K562 (cell line): ENCODE results near the gene AHCYL2. TPM values are rescaled to one million over a fixed set of nuclear protein-coding genes. Genes with fewer than 3 reads are reported as not detected.

ENCODE experiments used
- ATAC-seq: fragments of 200-7000 bp; cut with Tn5 transposase; 3 replicates; pipeline ENCODE4 v1.9.1; 2020; ENCODE audit warnings: moderate library complexity
- BruUV-seq: library from RNA; stranded (reverse); fragments of 400-500 nt; replicated peaks from 2 replicates; lab custom pipeline; 2021; lab: Mats Ljungman, UMichigan
- CTCF ChIA-PET: fragments of 300-600 bp; formaldehyde crosslinking; extraction: SDS; loops from one replicate; lab custom pipeline; 2021; ENCODE audit warnings: low intra/inter-chr PET ratio; lab: Yijun Ruan, JAX
- POLR2A ChIA-PET: fragments of 300-600, 350-650 bp; sonication (Branson Sonifier 250); formaldehyde crosslinking; extraction: SDS; loops from one replicate; lab custom pipeline; 2021; ENCODE audit warnings: antibody characterized with exemption, inconsistent platforms; lab: Yijun Ruan, JAX
- DNase-seq, 4 experiments: peaks; one replicate each; pipeline versions ENCODE4 v3.0.0 to v3.0.0-alpha.2; 2011 to 2018; ENCODE audit warnings: low spot score in 3 of 4, mixed read lengths in 3 of 4; ENCODE audit errors: extremely low read depth in 1 of 4
- FAIRE-seq: peaks from 2 replicates; lab custom pipeline; 2011; peaks lifted over from hg19 to GRCh38; lab: Jason Lieb, UNC
- H2AFZ ChIP-seq: 2 replicates; pipeline ENCODE4 v1.6.0; 2011; ENCODE audit warnings: low read depth, low read length, control low read depth, inconsistent platforms
- H3K27ac ChIP-seq: fragments of 200-600 bp; 3 replicates; pipeline ENCODE4 v1.8.0; 2011; ENCODE audit warnings: low read depth, mild to moderate bottlenecking, control low read depth, inconsistent platforms, low read length, moderate library complexity, mixed read lengths; ENCODE audit errors: extremely low read depth
- H3K27me3 ChIP-seq, 2 experiments: fragments of 300-600 bp in 1 of 2; 2 replicates in 1 of 2; 3 replicates in 1 of 2; pipeline versions ENCODE4 v1.6.0 to v1.8.0; 2011; ENCODE audit warnings: inconsistent platforms in 2 of 2, low read length in 2 of 2, mild to moderate bottlenecking in 1 of 2, mixed read lengths in 1 of 2, moderate library complexity in 1 of 2; ENCODE audit not compliant: control insufficient read depth in 2 of 2, insufficient read depth in 2 of 2
- H3K36me3 ChIP-seq: fragments of 300-600 bp; 3 replicates; pipeline ENCODE4 v1.8.0; 2011; ENCODE audit warnings: mild to moderate bottlenecking, low read length, inconsistent platforms; ENCODE audit not compliant: control insufficient read depth, insufficient read depth
- H3K4me1 ChIP-seq, 2 experiments: fragments of 200-600 bp in 1 of 2; replicated peaks in 1 of 2; 2 replicates in 1 of 2; 3 replicates in 1 of 2; pipeline versions ENCODE4 v1.5.1 to v1.8.0; 2011; ENCODE audit warnings: inconsistent platforms in 2 of 2, low read length in 2 of 2, mild to moderate bottlenecking in 1 of 2, mixed read lengths in 1 of 2, moderate library complexity in 1 of 2; ENCODE audit not compliant: control insufficient read depth in 2 of 2, insufficient read depth in 2 of 2
- H3K4me2 ChIP-seq: 2 replicates; pipeline ENCODE4 v1.6.1; 2011; ENCODE audit warnings: low read length, control low read depth, inconsistent platforms, mixed read lengths; ENCODE audit not compliant: insufficient read depth
- H3K4me3 ChIP-seq: fragments of 200-600 bp; sonication (generic), shearing (Covaris generic); 2 replicates; pipeline ENCODE4 v1.5.1; 2016; ENCODE audit warnings: control low read depth, inconsistent platforms
- H3K79me2 ChIP-seq: fragments of 200-600 bp; 3 replicates; pipeline ENCODE4 v1.8.0; 2011; ENCODE audit warnings: low read length, inconsistent platforms; ENCODE audit not compliant: control insufficient read depth, insufficient read depth
- H3K9ac ChIP-seq, 2 experiments: 2 replicates each; pipeline versions ENCODE4 v1.6.0 to v1.6.1; 2011; ENCODE audit warnings: low read depth in 2 of 2, low read length in 2 of 2, control low read depth in 1 of 2, inconsistent platforms in 1 of 2, mild to moderate bottlenecking in 1 of 2, mixed read lengths in 1 of 2; ENCODE audit not compliant: insufficient read depth in 1 of 2
- H3K9me1 ChIP-seq: one replicate; pipeline ENCODE4 v1.6.0; 2011; ENCODE audit warnings: inconsistent platforms, mild to moderate bottlenecking, low read length, moderate library complexity; ENCODE audit not compliant: control insufficient read depth, insufficient read depth
- H3K9me3 ChIP-seq: replicated peaks from 2 replicates; pipeline ENCODE4 v1.5.1; 2011; ENCODE audit warnings: low read depth, low read length, inconsistent platforms; ENCODE audit not compliant: control insufficient read depth, insufficient read depth
- H4K20me1 ChIP-seq: replicated peaks from 2 replicates; pipeline ENCODE4 v1.6.1; 2011; ENCODE audit warnings: low read length, inconsistent platforms, mixed read lengths; ENCODE audit not compliant: control insufficient read depth, insufficient read depth
- BRD4 ChIP-seq: fragments of 200-600 bp; sonication (generic); IDR thresholded peaks from 2 replicates; pipeline ENCODE4 v1.6.1; 2017; ENCODE audit warnings: inconsistent platforms
- CEBPZ ChIP-seq: fragments of 150-350 bp; IDR thresholded peaks from 2 replicates; pipeline ENCODE4 v1.6.1; 2014; ENCODE audit warnings: low read depth, mild to moderate bottlenecking, low read length, borderline replicate concordance
- CTCF ChIP-seq, 3 experiments: IDR thresholded peaks in 2 of 3; conservative IDR thresholded peaks in 1 of 3; 2 replicates each; pipeline ENCODE4 v1.5.1; 2011 to 2012; ENCODE audit warnings: low read length in 3 of 3, mild to moderate bottlenecking in 3 of 3, control low read depth in 2 of 3, improper control_type of control experiment in 1 of 3, inconsistent platforms in 1 of 3, low read depth in 1 of 3, mixed read lengths in 1 of 3, moderate library complexity in 1 of 3; ENCODE audit not compliant: insufficient read depth in 2 of 3
- ETV5 ChIP-seq: sonication (generic); formaldehyde crosslinking; IDR thresholded peaks from 2 replicates; pipeline ENCODE4 v1.4.0; 2020; ENCODE audit warnings: low read depth, mild to moderate bottlenecking, missing genetic modification reagents
- HDAC3 ChIP-seq: fragments of 450-650 bp; IDR thresholded peaks from 2 replicates; pipeline ENCODE4 v1.6.1; 2018; ENCODE audit warnings: borderline replicate concordance, mild to moderate bottlenecking, moderate library complexity; ENCODE audit not compliant: partially characterized antibody
- HES1 ChIP-seq: fragments of 450-650 bp; IDR thresholded peaks from 2 replicates; pipeline ENCODE4 v1.6.1; 2016; ENCODE audit warnings: low read depth, mild to moderate bottlenecking, moderate library complexity
- HOXB6 ChIP-seq: fragments of 250-450 bp; sonication (Bioruptor Pico); IDR thresholded peaks from 2 replicates; pipeline ENCODE4 v1.5.1; 2022; ENCODE audit warnings: mild to moderate bottlenecking, borderline replicate concordance
- MLX ChIP-seq, 2 experiments: fragments of 450-650 bp in 1 of 2; sonication (generic) in 1 of 2; formaldehyde crosslinking; conservative IDR thresholded peaks; 2 replicates each; pipeline versions ENCODE4 v1.4.0 to v1.8.1; 2020 to 2022; ENCODE audit warnings: mild to moderate bottlenecking in 1 of 2, missing genetic modification reagents in 1 of 2
- NEUROD1 ChIP-seq: fragments of 150-350 bp; IDR thresholded peaks from 2 replicates; pipeline ENCODE4 v1.6.1; 2014; ENCODE audit warnings: borderline replicate concordance, low read length, low read depth; ENCODE audit not compliant: partially characterized antibody
- RBM17 ChIP-seq: fragments of 200-400 bp; formaldehyde crosslinking; IDR thresholded peaks from 2 replicates; pipeline ENCODE4 v1.6.1; 2017; ENCODE audit warnings: low read depth, mild to moderate bottlenecking, low read length, borderline replicate concordance
- SMC3 ChIP-seq: conservative IDR thresholded peaks from 2 replicates; pipeline ENCODE4 v1.6.1; 2011; ENCODE audit warnings: low read depth, low read length, improper control_type of control experiment; ENCODE audit not compliant: insufficient read depth
- ZBTB12 ChIP-seq: fragments of 250-450 bp; sonication (Bioruptor Pico); IDR thresholded peaks from 2 replicates; pipeline ENCODE4 v1.4.0; 2020
- WGBS: fragments of 100-300 bp; shearing (Covaris generic); methylation state at CpG from one replicate; pipeline ENCODE4 v1.1.6; 2016; ENCODE audit warnings: low coverage, mixed read lengths; ENCODE audit not compliant: insufficient coverage; ENCODE audit errors: missing lambda C conversion rate; 5-methylcytosine and 5-hydroxymethylcytosine counted together
- in situ Hi-C: fragments of 300-500 bp; cut with MboI; formaldehyde crosslinking; loops from 4 replicates; pipeline ENCODE4 v1.15.0; 2018; ENCODE audit warnings: inconsistent platforms, mixed read lengths
- intact Hi-C: fragments of 100-400 bp; cut with micrococcal nuclease; formaldehyde crosslinking; loops from 2 replicates; pipeline ENCODE4 v1.14.2; 2022
- polyA plus RNA-seq, 8 experiments: library from polyadenylated mRNA; depleted of rRNA in 4 of 8; stranded (reverse) in 5 of 8; unstranded in 3 of 8; fragments of >200 nt; fragmentation: Nextera tagmentation in 2 of 8; fragmentation: Illumina TruSeq in 1 of 8; extraction: Ambion mirVana in 2 of 8; extraction: Trizol in 1 of 8; gene quantifications; 2 replicates each; pipeline versions ENCODE4 v1.2.1 to v1.2.3, GENCODE V29; 2011 to 2014; ENCODE audit warnings: inconsistent platforms in 1 of 8, missing spikeins in 1 of 8
- total RNA-seq, 7 experiments: library from RNA; depleted of rRNA in 6 of 7; stranded (reverse); fragments of >200 nt in 6 of 7; fragmentation: Illumina TruSeq in 2 of 7; extraction: Trizol in 2 of 7; gene quantifications; 2 replicates each; pipeline versions ENCODE4 v1.2.1 to v1.2.3, GENCODE V29; 2011 to 2021; ENCODE audit warnings: low replicate concordance in 1 of 7

AHCYL2 gene
- total and polyA plus RNA-seq, 9 of the 15 experiments (the other 6 are each of a cell fraction or from before 2014, with no cell fraction given) = 0.93 to 10.5 (median 5.2) TPM

GRCh38 chr7:129298268-129298893, 73.6 kb downstream of the AHCYL2 start:
- no peaks in the 10 kb centered on the region for H3K79me2 ChIP-seq
- H3K9me3 ChIP-seq = no peaks in the 10 kb centered on the region
- DNase-seq (peak; percentile 29 to 70 (median 50)), ATAC-seq (peak; percentile 76; the same call in 2 of the 3 replicates), FAIRE-seq (peak; percentile 83)
- no peaks in the 10 kb centered on the region for H3K9me1 ChIP-seq
- in situ Hi-C loops = loop anchor here (5.0 kb wide), 1 partner anchor 81 kb away; no protein-coding TSS in a partner anchor
- H3K36me3 ChIP-seq = no peaks in the 10 kb centered on the region
- H3K4me2 ChIP-seq = no peak overlapping the region
- no peaks in the 10 kb centered on the region; a peak in 1 of 5 replicates for H3K27me3 ChIP-seq
- H3K9ac ChIP-seq = no peak overlapping the region
- no peak overlapping the region for H3K27ac ChIP-seq
- BruUV-seq = no TSS peak
- H4K20me1 ChIP-seq = no peaks in the 10 kb centered on the region
- H3K4me3 ChIP-seq = no peak overlapping the region
- no peaks in the 10 kb centered on the region for H3K4me1 ChIP-seq
- CTCF ChIA-PET = interaction anchor here (0.6 to 3.8 kb wide), 5 partner anchors 74 to 174 kb away, joined by 3 to 57 read pairs (median 4); partner anchors contain the start of gene AHCYL2
- intact Hi-C loops = loop anchor here (1.0 kb wide), 1 partner anchor 80 kb away; no protein-coding TSS in a partner anchor
- WGBS = 21% methylated on average over 3 of the region's 3 CpGs
- POLR2A ChIA-PET = interaction anchor here (1.1 to 1.4 kb wide), 2 partner anchors 74 to 577 kb away, joined by 3 to 4 read pairs; partner anchors contain the start of gene AHCYL2
- H2AFZ ChIP-seq = no peak overlapping the region
- TF ChIP-seq HOXB6 (CRISPR knock-in tag) (no peak), BRD4 (no peak), SMC3 (peak; percentile 79), HDAC3 (peak; percentile 14), ETV5 (no peak), HES1 (no peak), ZBTB12 (CRISPR knock-in tag) (no peak), MLX (CRISPR knock-in tag; conservative IDR thresholded peaks at IDR 0.05) (no peak), RBM17 (no peak), CTCF (IDR thresholded peaks at IDR 0.05 in 2 of 3, conservative IDR thresholded peaks at IDR 0.05 in 1 of 3; ENCODE audit: insufficient read depth in 2 of 3, low read depth in 1 of 3, low read length in 3 of 3) (peak; percentile 68 to 97 (median 88)), NEUROD1 (no peak), CEBPZ (no peak)
